Hematopoietic multipotent progenitor cell treated with erythropoietin and hydrocortisone succinate and interleukin-3 and kit ligand, for 6 days (in vitro differentiated cells): ENCODE data around the gene CNRIP1.

ENCODE experiments used
- DNase-seq: peaks from one replicate; pipeline ENCODE4 v3.0.0-alpha.2; 2015

The CNRIP1 gene

DNA sequence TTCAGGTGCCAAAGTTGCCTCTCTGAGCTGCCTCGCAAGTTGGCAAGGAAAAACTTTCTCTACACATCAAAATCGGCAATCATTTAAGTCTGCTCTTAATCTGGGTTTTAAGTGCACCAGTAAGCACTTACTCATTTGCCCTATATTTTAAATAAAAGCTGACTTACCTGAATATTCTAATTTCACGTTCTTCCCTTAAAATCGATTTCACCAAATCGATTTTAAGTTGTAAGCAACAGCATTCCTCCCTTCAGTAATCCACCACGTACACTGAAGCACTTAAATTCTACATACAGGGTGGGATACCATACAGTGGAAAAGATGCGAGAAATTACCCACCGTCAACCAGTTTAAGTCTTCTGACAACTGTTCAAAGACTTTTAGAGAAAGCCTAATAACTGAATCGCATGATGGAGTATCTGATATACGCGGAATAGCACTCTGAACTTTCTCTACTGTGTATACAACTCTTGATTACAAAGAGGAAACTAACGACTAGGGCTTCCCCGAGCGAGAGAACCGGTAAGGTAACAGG is 69.0 kb downstream of the CNRIP1 start:
- no peak for DNase-seq

DNA sequence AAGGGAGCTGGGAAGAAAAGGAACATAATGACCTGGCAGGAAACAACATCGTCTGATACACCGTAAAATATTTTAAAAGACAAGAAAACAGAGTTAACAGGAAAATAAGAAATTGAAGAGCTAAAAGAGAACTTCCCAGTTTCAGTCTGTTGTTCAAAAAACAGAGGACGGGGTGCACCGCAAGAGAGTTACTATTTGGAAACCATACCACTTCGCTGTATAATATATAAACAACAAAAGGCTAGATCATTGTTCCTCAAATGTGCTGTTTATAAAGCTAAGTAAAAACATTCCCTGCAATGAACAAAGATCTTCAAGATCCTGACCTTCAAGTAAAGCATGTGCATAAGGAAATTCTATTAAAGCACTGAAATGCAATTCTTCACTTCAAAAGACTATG is 69.6 kb downstream of the CNRIP1 start:
- no peak for DNase-seq

DNA sequence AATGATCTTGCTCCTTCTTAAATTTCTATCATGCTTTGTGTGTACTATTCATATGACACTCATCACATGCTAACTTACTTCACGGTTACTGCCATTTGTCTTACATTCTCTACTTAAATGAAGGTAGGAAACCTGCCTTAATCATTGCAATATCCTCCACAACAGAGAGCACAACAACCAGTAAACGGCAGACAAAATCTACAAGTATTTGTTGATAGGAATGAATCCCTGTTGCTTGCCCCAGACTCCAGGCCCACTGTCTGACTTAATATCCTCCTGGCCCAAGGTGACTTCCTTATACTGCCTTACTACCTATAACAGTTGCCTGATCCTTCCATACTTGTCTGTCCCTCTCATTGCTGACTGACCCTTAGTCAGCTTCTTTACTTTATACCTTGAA is 70.9 kb downstream of the CNRIP1 start:
- DNase-seq = no peak

DNA sequence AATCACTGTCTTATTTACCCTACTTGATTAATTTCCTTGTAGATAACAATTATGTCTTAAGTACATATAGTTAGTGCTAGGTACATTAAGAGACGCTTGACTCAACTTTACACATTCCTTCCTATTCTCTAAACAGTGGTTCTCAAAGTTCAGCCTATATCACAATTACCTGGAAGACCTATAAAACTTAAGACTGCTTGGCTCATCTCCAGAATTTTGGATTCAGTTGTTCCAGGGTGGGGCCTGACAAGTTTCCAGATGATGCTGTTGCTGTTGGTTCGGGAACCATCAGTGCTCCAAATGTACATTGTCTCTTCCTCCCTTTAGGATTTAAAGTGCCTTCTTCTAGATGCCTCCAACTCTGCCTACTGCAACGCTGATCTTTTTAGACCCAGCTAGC is 71.4 kb downstream of the CNRIP1 start:
- no peak for DNase-seq

DNA sequence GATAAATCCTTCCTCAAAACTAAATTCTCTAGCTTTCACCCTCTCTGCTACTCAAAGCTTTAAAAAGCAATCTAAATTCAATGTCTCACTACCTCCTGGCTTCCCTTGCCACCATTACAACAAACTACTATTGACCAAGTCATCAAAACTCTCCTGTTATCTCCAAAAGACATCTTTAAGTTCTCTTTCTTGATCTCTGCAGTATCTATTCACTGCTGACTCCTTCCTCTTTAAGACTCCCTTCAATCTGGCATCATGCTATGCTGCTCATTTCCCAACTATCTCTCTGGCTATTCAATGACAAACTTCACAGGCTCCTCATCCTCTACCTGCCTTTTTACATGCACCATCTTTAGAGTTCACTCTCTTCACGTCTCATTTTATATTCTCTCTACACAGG is 73.4 kb downstream of the CNRIP1 start:
- peak; percentile 63 for DNase-seq

DNA sequence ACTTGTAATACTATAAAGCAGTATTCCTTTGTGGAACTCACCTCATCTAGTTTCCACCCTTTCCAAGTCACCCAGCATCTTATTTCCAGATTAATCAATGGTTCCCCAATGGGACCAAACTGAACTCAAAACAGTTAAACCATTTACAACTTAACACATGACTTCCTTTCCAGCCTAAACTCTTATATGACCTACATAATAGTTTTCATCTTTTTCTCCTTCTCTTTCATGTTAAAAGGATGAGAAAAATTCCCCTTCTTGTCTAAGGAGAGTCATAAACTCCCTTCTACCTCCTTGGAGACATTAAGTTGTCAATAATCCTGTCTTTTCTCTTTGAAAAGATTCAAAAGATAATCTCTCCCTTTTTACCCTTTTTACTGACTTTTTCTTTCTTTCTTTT is 74.1 kb downstream of the CNRIP1 start:
- DNase-seq = no peak

DNA sequence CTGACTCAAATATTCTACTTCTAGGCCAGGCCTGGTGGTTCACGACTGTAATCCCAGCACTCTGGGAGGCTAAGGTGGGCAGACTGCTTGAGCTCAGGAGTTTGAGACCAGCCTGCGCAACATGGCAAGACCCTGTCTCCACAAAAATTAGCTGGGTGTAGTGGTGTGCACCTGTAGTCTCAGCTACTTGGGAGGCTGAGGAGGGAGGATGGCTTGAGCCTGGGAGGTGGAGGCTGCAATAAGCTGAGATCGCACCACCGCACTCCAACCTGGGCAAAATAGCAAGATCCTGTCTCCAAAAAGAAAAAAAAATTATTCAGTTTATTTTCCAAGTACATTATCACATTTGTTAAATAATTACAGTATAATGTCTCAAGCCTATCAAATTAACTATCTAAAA is 74.7 kb downstream of the CNRIP1 start:
- DNase-seq = no peak

DNA sequence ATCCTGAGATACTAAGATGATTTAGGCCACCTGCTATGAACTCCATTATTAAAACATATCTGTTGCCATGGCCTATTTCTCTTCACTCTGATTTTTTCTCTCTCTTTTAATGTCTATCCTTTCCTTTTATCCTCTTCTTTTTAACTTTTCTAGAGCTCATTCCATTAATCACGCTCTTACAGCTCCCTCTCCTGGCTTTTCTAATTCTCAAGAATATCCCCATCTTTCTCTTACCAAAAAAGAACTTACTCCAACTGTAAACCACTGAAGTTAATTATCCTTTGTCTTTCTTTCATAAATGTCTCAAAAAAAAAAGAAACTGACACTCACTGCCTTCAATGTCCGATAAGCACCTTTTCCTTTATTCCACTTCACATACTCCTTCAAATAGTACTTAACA is 75.3 kb downstream of the CNRIP1 start:
- DNase-seq = no peak
